Measurements from ENCODE around the gene PARD6B. TPM values are rescaled to one million over a fixed set of nuclear protein-coding genes. Genes with fewer than 3 reads are reported as not detected.
A peak's percentile ranks its signal among the peaks of the same experiment; 100 is the strongest.

The PARD6B gene
- total and polyA plus RNA-seq, 2 of the 13 experiments (the other 11 are each of a cell fraction or from before 2014, with no cell fraction given) = 6.9 to 22.2 TPM

- TF ChIP-seq ARID2 (CRISPR knock-in tag; IDR thresholded peaks at IDR 0.05; ENCODE audit: borderline replicate concordance) (no peak), MTA1 (CRISPR knock-in tag; IDR thresholded peaks at IDR 0.05; ENCODE audit: borderline replicate concordance) (no peak; the same call in 1 of the 2 replicates), GATA4 (IDR thresholded peaks at IDR 0.05; ENCODE audit: borderline replicate concordance, low read depth) (0 out of 2 replicates have a peak, but pooled peaks have one; percentile 37), TBL1XR1 (IDR thresholded peaks at IDR 0.05; ENCODE audit: borderline replicate concordance, low read length, partially characterized antibody) (no peak), FOXO4 (CRISPR knock-in tag; conservative IDR thresholded peaks at IDR 0.05) (no peak), ZNF264 (CRISPR knock-in tag; IDR thresholded peaks at IDR 0.05) (peak; percentile 71; the same call in 1 of the 2 replicates), ZBTB2 (CRISPR knock-in tag; IDR thresholded peaks at IDR 0.05; ENCODE audit: low read depth) (no peak), PRDM10 (CRISPR knock-in tag; IDR thresholded peaks at IDR 0.05; ENCODE audit: low read depth) (no peak), CSRNP2 (CRISPR knock-in tag; conservative IDR thresholded peaks at IDR 0.05; ENCODE audit: low read depth) (no peak), MXD3 (CRISPR knock-in tag; IDR thresholded peaks at IDR 0.05) (no peak), ZNF644 (CRISPR knock-in tag; IDR thresholded peaks at IDR 0.05; ENCODE audit: low read depth) (no peak; the same call in 1 of the 2 replicates), TERF1 (CRISPR knock-in tag; IDR thresholded peaks at IDR 0.05) (no peak), ZNF460 (CRISPR knock-in tag; IDR thresholded peaks at IDR 0.05; ENCODE audit: borderline replicate concordance) (no peak), ZNF34 (CRISPR knock-in tag; IDR thresholded peaks at IDR 0.05; ENCODE audit: borderline replicate concordance) (no peak), ZNF747 (CRISPR knock-in tag; IDR thresholded peaks at IDR 0.05; ENCODE audit: borderline replicate concordance) (no peak), THYN1 (CRISPR knock-in tag; IDR thresholded peaks at IDR 0.05; ENCODE audit: borderline replicate concordance, low read depth) (no peak)
Measured at GRCh38 chr20:50746138-50746940, 15.0 kb downstream of the PARD6B start (continued).

All from HepG2 (cell line).